Fibroblast of skin of left biceps (primary cell): ENCODE results near the gene VPS33A.
"Not testable (repeated sequence)": the region's sequence is repeated elsewhere in the genome, so short reads cannot be mapped to it uniquely, and the experiment has no call there.

Experiments
- DNase-seq, 2 experiments: peaks; one replicate each; pipeline ENCODE4 v3.0.0-alpha.2; 2013; ENCODE audit warnings: low read depth in 2 of 2

The VPS33A gene

DNA sequence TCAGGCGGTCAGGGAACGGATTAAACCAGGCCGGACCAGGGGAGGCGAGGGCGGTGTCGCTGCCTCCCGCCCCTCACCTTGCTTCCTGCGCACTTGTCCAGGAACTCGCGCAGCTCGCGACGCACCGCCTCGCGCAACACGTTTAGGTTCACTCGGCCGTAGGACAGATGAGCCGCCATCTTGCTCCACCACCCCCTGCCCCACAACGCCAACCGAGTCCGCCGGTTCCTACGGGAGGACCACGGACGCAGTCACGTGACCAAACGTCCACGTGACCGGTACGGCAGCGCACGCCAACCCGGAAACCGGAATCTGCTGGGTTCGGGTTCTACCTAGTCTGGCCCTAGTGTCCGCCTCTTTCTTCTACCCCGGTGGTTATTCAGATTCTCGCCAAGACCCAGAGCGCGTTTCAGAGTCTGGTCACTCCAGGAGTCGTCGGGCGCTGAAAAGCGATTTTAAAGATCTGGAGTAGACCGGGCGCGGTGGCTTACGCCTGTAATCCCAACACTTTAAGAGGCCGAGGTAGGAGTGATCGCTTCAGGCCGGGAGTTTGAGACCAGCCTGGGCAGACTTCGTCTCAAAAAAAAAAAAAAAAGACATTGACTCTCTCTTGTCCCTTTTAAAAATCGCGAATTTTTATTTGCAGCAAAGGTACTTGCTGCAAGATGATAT, at the start of gene VPS33A:
VPS33A (minus strand) TSS at position 265 of the 672 bp plus-strand sequence; CDS start at position 179, 86 bp downstream.
- DNase-seq, result peak; percentile 95 to 96

DNA sequence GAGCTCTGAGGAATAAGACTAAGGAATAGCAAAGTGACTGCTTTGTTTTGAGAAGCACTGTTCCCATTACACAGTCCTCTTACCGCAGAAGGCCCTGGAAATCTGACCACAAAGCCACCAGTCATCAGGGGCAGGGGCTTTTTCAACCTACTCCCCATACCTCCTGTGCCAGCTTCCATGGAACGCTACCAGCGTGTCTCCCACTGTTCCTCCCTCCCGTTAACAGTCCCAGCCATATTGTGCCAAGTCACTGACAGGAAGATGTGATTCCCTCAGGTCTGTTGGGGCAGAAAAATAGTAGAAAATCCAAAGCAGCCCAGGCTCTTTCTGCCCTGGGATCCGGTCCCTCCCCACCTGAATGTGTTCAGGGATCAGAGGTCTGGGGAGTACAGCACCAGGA, 46.6 kb upstream of the VPS33A start:
- no peak for DNase-seq

DNA sequence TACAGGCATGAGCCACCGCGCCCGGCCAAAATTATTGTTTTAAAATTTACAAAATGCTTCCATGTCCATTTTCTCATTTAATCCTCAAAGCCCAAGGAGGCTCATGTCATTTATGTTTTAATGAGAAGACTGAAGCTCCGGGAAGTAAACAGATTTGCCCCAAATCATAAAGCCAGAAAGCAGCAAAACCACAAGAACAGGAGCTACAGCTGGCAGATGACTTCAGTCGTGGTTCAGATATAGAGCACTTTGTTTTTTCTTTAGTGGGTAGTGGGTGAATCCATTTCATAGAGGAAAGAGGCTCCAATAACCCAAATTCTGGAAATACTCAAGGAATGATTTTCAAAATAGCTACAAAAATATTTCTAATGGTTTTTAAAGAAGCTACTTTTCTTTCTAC, 45.4 kb upstream of the VPS33A start:
- no peak for DNase-seq

DNA sequence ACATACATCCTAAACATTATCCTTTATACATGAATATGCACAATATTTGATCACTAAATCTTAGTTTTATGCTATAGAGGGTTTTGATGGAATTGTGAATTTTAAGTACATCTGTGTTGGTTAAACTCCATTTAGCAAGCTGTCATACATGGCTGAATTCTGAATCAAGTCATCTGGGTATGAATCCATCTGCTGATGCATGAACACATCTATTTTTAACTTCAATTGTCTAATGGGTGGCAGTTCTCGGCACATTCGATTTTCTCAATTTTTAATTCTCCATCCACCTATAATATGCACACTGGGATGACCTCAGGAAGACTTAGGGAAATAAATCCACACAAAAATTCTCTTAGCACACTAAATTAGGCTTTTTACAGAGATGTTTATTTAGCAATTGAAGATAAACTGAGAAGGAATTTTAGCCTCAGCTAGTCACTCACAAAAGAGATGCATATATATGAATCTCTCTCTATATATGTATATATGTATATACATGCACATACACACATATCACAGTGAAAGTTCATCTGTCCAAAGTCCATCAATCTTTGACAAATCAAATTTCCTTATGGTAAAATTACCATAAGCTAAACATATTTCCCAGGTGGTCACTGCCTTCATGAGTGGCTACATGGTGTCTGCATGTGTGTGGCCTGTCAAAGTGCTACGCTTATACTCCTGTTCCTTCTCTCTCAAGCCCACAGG, 44.5 kb upstream of the VPS33A start:
- DNase-seq, result no peak

DNA sequence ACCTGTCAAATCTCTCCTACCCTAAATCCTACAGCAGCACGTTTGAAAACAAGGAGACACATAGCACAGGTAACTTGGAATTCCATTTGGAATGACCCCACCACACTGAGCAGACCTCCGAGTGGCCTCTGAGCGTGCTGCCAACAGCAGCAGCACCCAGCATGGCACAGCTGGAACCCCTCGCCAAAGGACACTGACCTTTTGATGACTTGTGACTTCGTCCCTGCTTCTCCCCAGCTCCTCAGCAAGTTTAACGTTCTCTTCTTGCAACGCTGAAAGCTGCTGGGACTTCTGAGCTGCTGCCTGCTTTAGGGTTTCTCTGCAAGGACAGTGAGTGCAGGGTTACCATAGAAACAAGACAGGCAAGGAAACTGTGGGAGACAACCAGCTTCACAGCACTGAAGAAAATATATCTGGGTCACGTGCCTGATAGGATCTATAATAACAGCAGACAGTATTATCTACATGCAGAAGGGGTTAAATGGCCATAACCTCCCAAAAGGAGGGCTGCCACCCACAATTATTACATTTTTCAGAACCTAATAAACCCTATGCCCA, 43.3 kb upstream of the VPS33A start:
- DNase-seq, result no peak

DNA sequence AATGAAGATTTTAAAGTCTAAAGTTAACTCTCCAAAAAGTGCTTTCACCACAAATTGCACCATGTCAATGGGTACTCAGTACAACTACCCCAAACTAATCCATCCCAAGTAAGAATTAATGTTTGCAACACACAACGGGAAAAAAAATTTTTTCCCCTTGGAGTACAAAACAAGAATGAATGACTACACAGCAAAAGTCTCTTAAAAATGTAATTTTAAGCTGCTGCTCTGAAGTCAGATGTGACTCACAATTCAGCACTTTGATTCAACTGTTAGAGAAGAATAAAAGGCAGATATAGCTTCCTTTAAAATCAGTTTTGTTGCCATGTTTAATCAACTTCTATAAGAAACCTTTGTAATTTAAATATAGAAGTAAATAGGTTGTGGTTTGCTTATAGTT, 42.5 kb upstream of the VPS33A start:
- DNase-seq, result peak in 1 of 2 experiments; percentile 6

DNA sequence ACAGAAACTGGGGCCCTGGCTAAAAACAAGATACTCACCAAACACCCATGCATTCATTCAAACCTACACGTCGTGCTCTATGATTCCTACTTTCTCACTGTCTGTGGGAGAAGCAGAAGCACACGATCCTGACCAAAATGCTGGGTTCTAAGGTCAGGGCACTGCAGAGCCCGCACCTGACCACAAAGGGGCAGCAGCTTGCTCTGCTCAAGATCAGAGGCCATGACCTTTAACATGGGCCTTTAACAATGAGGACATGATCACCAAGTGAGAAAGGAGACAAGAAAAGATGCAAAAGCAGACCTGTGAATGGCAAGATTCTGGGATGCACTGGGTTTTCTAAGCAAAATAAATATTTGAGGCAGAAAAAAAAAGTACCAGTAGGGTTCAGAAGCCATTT, 40.1 kb upstream of the VPS33A start:
- no peak for DNase-seq

DNA sequence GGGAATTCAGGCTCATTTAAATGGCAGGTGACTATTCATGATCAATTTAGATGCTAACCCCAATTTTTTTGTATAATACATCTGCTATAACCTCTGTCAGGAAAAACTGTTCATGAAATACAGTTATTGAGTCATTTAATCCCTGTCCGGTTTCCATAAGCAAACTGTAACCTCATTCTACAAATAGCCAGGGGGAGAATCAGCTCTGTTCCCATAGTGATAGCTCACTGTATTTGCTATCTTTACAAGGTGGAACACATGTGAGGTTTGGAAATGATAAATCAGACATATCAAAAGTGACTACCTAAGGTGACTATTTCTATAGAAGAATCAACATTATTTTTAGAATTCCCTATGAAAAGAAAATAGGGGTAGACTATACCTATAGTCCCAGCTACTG, 38.6 kb upstream of the VPS33A start:
- no peak for DNase-seq

DNA sequence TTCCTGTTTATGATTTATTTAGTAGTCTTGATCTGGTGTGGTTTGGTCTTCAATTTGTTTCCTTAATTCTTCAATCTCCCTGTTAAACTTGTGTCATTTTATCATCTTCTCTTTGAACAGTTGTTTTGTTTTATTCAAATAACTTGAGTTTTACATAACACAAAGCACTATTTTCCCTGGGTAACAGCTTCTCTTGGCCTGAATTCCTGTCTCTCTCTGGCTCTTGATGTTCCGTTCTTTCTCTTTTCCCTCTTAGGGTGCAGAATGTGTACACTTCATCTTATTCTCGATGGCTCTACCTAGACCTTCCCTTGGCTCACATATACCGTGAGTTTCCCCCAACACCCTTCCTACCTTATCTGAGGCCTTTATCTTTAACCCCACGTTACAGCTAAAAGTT, 36.8 kb upstream of the VPS33A start:
- DNase-seq, result no peak

DNA sequence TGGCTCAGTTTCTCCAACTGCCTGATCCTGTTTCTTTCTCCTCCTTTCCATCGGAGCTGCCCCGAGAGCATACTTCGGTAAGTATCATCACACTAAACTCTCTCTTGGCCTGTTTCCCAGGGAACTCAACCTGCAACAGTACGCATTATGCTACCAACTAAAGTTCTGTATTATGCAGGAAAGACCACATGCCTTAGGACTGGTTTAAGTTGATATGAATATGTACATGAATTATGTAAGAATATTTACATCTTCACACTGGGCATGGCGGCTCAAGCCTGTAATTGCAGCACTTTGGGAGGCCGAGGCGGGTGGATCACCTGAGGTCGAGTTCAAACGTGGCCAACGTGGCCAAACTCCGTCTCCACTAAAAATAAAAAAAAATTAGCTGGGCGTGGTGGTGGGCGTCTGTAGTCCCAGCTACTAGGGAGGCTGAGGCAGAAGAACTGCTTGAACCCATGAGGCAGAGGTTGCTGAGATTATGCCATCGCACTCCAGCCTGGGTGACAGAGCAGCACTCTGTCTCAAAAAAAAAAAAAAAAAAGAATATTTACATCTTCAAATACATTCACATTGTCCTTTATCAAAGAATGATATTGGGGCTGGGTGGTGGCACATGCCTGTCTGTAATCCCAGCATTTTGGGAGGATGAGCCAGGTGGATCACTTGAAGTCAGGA, 31.9 kb upstream of the VPS33A start:
- no peak for DNase-seq

DNA sequence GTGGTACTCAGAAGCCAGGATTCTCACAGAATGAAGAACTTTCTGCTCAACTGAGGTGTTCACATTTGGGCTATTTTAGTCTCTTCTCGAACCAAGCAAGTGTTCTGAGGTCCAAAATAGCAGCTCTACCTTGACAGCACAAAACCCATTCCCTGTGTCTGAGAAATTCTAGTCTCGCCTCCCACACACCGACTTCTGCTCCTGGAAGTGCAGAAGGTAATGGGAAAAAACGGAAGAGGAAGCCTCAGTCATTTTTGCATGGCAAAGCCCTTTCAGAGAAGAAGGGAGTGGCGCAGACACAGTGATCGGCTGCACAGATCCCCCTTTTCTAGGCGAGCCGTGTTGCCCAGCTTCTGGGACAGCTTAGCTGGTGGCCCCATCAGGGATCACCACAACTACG, 31.2 kb upstream of the VPS33A start:
- no peak for DNase-seq

DNA sequence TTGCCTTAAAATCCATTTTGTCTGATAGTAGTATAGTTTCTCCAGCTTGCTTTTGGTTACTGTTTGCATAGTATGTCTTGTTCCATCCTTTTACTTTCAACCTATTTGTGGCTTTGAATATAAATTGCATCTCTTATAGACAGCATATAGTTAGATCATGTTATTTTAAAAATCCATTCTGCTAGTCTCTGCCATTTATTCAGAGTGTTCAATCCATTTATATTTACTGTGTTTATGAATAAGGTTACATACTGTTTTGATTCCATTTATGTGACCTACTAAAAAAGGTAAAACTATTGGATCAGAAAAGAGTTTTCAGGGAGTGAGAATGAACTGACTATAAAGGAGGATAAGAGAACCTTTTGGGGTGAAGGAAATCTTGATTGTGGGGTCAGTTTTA, 29.6 kb upstream of the VPS33A start:
- DNase-seq, result no peak

DNA sequence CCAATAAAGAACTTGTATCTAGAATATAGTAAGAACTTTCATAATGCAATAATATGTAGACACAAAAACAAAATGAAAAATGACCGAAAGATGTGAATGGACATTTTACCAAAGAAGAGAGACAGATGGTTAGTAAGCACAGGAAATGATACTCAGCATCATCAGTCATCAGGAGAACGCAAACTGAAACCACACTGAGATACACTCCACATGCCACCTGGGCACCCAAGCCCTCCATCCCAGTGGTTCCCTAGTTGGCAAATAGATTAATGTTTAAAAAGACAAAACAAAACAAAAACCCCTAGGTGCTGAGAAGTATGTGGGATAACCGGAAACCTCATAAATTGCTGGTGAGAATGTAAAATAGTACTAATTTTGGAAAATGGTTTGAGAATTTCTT, 26.8 kb upstream of the VPS33A start:
- no peak for DNase-seq

DNA sequence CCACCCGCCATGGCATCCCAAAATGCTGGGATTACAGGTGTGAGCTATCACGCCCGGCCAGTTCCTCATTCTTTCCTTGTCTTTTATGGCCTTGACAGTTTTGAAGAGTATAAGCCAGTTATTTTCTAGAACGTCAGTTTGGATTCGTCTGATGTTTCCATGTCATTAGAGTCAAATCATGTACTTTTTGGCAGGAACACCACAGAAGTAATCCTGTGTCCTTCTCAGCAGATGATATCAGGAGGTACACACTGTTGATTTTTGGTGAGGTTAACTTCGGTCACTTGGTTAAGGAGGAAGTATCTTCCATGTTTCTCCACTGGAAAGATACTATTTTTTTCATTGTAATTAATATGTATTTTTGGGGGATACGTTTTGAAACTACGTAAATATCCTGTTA, 25.1 kb upstream of the VPS33A start:
- DNase-seq, result no peak

DNA sequence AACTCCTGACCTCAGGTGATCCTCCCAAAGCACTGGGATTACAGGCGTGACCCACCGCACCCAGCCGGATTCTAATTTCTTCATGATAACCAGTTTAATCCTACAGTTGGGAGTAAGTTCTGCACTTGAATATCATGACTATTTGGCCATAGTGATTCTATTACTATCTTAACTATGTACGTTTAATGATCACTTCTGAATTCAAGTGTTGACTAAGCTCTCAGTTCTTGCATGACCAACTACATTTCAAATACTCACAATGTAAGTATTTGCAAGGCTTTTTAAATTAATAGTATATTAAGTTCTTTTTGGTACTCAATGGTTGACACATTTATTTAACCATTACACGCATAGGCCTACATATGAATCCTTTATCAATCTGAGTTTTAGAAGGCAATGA, 17.4 kb upstream of the VPS33A start:
- DNase-seq, result no peak

DNA sequence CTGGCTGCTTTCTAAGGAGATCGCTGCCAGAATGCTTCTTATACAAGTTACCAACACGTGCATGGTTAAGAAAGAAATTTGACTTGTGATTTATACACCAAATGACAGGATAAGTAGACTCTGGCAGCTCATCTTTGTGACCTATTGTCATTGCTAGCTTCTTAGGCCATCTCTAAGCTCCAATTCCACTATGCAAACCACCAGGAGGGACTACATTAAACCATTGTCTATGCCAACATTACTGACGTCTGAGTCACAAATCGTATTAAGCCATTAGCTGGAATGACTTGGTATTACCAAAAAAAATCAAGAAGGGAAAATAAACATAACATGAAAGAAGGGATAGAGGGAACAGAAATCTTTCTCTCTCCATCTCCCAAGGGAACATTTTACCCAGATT, 15.8 kb upstream of the VPS33A start:
- DNase-seq, result peak; percentile 50 to 57

DNA sequence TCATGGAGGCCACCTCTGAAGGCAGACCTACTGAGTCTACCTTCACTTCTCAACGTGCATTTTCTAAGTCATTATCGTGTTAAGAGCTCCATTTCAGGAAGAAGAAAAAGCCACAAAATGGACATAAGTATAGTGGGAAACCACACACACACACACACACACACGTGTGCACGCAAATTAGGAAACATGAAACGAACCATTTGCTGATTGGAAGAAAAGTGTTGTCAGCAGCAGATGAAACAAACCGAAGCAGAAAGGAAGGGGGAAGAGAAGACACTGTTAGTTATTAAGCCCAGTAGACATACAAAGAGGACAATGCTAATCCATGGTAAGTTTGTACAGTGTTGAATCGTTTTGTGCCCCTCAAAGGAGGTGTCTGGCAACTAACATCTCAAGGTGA, 9.9 kb upstream of the VPS33A start:
- DNase-seq, result no peak

DNA sequence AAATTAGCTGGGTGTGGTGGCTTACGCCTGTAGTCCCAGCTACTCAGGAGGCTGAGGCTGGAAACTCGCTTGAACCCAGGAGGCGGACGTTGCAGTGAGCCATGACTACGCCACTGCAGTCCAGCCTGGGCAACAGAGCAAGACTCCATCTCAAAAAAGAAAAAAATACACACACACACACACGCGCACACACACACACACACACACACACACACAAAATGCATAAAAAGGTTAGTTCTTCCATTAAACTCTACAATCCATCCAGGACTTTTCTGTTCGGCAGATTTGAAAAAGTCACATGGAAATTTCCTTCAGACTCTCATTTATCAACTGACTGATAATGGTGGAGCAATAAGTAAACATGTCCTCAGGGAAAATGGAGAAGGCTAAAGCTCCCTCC, 9.2 kb upstream of the VPS33A start:
- DNase-seq, result no peak

DNA sequence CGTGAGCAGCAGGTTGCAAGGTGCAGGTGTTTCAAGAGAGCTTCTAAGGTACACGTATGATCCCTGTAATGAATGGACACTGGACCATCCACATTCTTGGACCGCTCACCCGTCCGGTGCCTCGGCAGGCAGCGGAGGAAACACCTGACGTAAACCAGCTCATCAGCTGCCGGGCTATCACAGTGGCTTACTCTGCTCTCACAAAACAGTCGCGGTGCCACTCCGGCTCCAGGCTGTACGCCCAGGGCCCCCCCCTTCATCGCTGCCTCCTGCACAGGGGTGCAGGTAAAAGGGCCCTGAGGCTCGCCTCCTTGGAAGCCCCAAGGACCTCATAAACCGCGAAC, 436 bp downstream of the VPS33A start:
- no peak for DNase-seq

DNA sequence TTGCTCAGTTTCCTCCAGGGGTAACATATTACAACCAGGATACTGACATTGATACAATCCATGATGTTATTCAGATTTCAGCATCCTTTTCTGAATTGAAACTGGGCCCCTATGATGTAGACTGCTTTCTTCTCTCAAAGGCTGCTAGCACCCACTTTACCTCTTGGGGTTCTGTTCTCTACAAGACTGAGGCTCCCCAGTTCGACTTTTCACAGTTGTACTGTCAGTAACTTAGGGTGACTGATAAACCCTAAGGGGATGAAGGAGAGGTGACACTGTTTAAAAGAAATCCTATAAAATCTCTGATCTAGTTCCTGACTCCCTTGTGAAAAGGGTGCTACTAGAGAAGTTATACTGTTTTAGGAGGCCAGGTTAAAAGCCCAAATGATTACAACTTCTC, 818 bp downstream of the VPS33A start:
- no peak for DNase-seq

DNA sequence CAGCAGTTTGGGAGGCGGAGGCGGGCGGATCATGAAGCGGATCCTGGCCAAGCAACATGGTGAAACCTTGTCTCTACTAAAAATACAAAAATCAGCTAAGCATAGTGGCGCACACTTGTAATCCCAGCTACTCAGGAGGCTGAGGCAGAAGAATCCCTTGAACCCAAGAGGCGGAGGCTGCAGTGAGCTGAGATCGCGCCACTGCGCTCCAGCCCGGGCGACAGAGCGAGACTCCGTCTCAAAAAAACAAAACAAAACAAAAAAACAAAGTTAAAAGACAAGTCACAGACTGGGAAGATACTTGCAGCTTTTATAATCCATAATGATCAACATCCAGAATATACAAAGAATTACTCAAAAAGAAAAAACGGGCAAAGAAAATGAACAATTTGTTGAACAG, 5.6 kb downstream of the VPS33A start:
- DNase-seq, result not testable (repeated sequence)

DNA sequence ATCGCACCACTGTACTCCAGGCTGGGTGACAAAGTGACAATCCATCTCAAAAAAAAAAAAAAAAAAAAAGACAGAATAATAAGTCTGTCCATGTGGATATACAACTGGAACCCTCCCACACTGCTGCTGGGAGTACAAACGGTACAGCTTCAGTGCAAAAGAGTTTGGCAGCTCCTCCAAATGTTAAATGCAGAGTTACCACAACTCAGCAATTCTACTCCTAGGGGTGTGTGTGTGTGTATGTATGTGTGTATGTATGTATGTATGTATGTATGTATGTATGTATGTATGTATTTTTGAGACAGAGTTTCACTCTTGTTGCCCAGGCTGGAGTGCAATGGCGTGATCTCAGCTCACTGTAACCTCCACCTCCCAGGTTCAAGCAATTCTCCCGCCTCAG, 7.4 kb downstream of the VPS33A start:
- not testable (repeated sequence) for DNase-seq

DNA sequence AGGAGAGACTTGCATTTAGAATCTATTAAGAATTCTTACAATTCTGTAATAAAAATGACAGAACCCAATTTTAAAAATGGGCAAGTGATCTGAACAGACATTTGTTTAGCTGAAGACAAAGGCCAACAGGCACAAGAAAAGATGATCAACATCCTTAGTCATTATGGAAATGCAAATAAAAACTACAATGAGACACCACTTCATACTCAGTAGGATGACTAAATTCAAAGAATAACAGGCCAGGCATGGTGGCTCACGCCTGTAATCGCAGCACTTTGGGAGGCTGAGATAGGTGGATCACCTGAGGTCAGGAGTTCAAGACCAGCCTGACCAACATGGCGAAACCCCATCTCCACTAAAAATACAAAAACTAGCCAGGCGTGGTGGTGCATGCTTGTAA, 7.8 kb downstream of the VPS33A start:
- DNase-seq, result not testable (repeated sequence)
